Measurements from ENCODE around the gene TOP2B.

Gene TOP2B

GRCh38 chr3:25555695-25556437 is 108.8 kb downstream of the TOP2B start:
- DNase-seq, result no peak

GRCh38 chr3:25554376-25554775 is 110.3 kb downstream of the TOP2B start:
- no peak for DNase-seq

- no peak for DNase-seq
Observed at GRCh38 chr3:25552251-25552650, 112.5 kb downstream of the TOP2B start.

- DNase-seq, result no peak
Observed at GRCh38 chr3:25548836-25549235, 115.9 kb downstream of the TOP2B start.

- DNase-seq, result no peak
Observed at GRCh38 chr3:25547943-25548674, 116.6 kb downstream of the TOP2B start.
